Measurements from ENCODE around the gene NOL11. TPM values are rescaled to one million over a fixed set of nuclear protein-coding genes. Genes with fewer than 3 reads are reported as not detected.

NOL11 gene
- total RNA-seq: 33.1 and 41.4 TPM in 2 replicates

GRCh38 chr17:67717624-67718324, at the start of gene NOL11:
Gene NOL11 (plus strand): TSS chr17:67717936. CDS start chr17:67717948, 12 bp downstream.

Other genes starting within 250 kb of the NOL11 start
- gene BPTF, start 107.6 kb downstream of the NOL11 start, total RNA-seq: 30.4 and 40.1 TPM in 2 replicates

All from endothelial cell of coronary artery (primary cell).